Activated naive CD4-positive, alpha-beta T cell treated with anti-CD3 and anti-CD28 coated beads, Interleukin-2, amount 10 ng/mL, durations not matched to agents 7 days and 5 days (primary cell): ENCODE data around the gene PMF1.

Experiments used
- CTCF ChIA-PET: fragments of 350-600 bp; sonication (Branson Sonifier 250); formaldehyde crosslinking; loops from one replicate; lab custom pipeline; 2021; ENCODE audit warnings: antibody characterized with exemption; lab: Charles Lee
- DNase-seq: peaks from one replicate; pipeline ENCODE4 v3.0.0-alpha.2; 2020
- H3K27ac Mint-ChIP-seq: one replicate; pipeline ENCODE4 v1.8.0; 2021; ENCODE audit warnings: mild to moderate bottlenecking, moderate library complexity, mixed read lengths
- H3K27me3 Mint-ChIP-seq: one replicate; pipeline ENCODE4 v1.8.0; 2021; ENCODE audit warnings: mild to moderate bottlenecking, mixed read lengths
- H3K36me3 Mint-ChIP-seq: one replicate; pipeline ENCODE4 v1.8.0; 2021; ENCODE audit warnings: mixed read lengths
- H3K4me1 Mint-ChIP-seq: one replicate; pipeline ENCODE4 v1.8.0; 2021; ENCODE audit warnings: mixed read lengths
- H3K4me3 Mint-ChIP-seq: one replicate; pipeline ENCODE4 v1.8.0; 2021; ENCODE audit warnings: mild to moderate bottlenecking, moderate library complexity, mixed read lengths
- H3K9me3 Mint-ChIP-seq: one replicate; pipeline ENCODE4 v1.8.0; 2021; ENCODE audit warnings: mixed read lengths

The PMF1 gene

GRCh38 chr1:156247460-156248322, 34.9 kb downstream of the PMF1 start, which contains the start of gene PAQR6:
Gene PAQR6 (minus strand): TSS chr1:156248056. CDS start chr1:156246731, 1,325 bp downstream.
- no peak for DNase-seq
- CTCF ChIA-PET, result interaction anchor here (0.6 to 1.1 kb wide), 2 partner anchors 22 to 106 kb away, joined by 3 read pairs; no protein-coding TSS in a partner anchor
- Mint-ChIP-seq H3K4me3 (no peak within 1 kb of the TSS), H3K4me1 (peaks cover 38% of the 10 kb centered on the region), H3K9me3 (no peaks in the 10 kb centered on the region), H3K27ac (peak within 1 kb of the TSS; percentile 46), H3K27me3 (peaks cover 3% of the 10 kb centered on the region), H3K36me3 (peaks cover 21% of the 10 kb centered on the region)

DNA sequence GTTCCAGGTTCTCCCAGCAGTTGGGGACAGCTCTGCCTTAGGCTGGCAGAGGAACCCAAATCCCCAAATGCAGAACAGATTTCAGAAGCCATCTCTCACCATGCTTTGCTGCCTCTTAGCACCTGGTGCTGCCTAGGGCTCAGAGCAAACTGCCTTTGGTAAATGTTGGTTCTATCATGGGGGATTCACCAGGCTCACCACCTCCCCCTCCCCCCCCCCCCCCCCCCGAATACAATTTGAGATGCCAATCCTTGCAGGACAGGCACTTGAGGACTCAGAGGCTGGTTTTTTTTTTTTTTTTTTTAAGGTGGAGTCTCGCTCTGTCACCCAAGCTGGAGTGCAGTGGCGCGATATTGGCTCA, 35.5 kb downstream of the PMF1 start:
- CTCF ChIA-PET, result interaction anchor here (0.6 kb wide), 1 partner anchor 23 kb away, joined by 3 read pairs; no protein-coding TSS in a partner anchor
- peaks cover 3% of the 10 kb centered on the region for H3K27me3 Mint-ChIP-seq
- H3K9me3 Mint-ChIP-seq, result no peaks in the 10 kb centered on the region
- DNase-seq, result no peak
- no peak overlapping the region for H3K4me3 Mint-ChIP-seq
- no peak overlapping the region for H3K27ac Mint-ChIP-seq
- H3K4me1 Mint-ChIP-seq, result peaks cover 40% of the 10 kb centered on the region
- H3K36me3 Mint-ChIP-seq, result peaks cover 27% of the 10 kb centered on the region

DNA sequence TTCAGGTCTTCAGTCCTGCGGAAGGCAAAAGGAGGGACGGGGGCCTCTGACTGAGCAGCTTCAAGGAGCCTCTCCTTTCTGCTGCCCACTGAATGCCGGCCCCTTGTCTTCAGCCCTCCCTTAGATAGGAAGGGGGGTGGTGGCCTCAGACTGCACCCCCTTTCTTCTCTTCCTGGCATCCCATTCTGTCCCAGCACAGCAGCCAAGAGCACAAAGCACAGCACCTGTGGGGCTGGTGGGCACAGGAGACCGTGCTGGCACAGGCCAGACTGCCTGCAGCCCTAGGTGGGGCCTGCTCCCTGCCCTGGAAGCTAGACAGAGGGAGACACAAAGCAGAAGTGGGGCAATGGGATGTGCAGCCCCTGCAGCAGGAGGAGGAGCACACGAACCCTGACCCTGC, 36.8 kb downstream of the PMF1 start:
- H3K36me3 Mint-ChIP-seq, result peaks cover 34% of the 10 kb centered on the region
- CTCF ChIA-PET, result interaction anchor here (0.7 kb wide), 1 partner anchor 122 kb away, joined by 3 read pairs; no protein-coding TSS in a partner anchor
- DNase-seq, result no peak
- H3K4me3 Mint-ChIP-seq, result no peak overlapping the region
- peak overlapping the region; percentile 9 for H3K27ac Mint-ChIP-seq
- peaks cover 36% of the 10 kb centered on the region for H3K4me1 Mint-ChIP-seq
- peaks cover 3% of the 10 kb centered on the region for H3K27me3 Mint-ChIP-seq
- no peaks in the 10 kb centered on the region for H3K9me3 Mint-ChIP-seq

DNA sequence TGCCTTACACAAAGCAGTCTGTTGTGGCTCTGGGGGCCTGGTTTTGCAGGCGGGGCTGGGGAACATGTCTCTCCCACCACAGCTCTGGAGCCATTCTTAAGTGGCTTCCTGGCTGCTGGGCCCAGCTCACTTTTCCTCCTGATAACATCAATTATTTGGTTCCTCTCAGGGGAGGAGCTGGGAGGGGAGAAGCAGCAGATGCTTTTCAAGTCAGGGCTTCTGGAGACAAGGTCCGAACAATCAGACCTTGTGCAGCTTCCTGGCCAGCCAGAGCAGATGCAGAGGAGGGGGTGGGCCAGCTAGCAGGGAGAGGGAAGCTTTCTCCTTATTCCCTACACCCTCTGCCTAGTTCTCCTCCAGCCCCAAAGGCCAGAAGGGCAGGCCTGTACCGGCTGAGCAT, 38.7 kb downstream of the PMF1 start:
- DNase-seq, result no peak
- H3K27ac Mint-ChIP-seq, result peak overlapping the region; percentile 19
- H3K4me3 Mint-ChIP-seq, result no peak overlapping the region
- peaks cover 23% of the 10 kb centered on the region for H3K4me1 Mint-ChIP-seq
- H3K9me3 Mint-ChIP-seq, result no peaks in the 10 kb centered on the region
- CTCF ChIA-PET, result interaction anchor here (1.3 to 1.4 kb wide), 3 partner anchors 26 to 155 kb away, joined by 3 to 7 read pairs (median 4); no protein-coding TSS in a partner anchor
- no peaks in the 10 kb centered on the region for H3K27me3 Mint-ChIP-seq
- peaks cover 40% of the 10 kb centered on the region for H3K36me3 Mint-ChIP-seq

DNA sequence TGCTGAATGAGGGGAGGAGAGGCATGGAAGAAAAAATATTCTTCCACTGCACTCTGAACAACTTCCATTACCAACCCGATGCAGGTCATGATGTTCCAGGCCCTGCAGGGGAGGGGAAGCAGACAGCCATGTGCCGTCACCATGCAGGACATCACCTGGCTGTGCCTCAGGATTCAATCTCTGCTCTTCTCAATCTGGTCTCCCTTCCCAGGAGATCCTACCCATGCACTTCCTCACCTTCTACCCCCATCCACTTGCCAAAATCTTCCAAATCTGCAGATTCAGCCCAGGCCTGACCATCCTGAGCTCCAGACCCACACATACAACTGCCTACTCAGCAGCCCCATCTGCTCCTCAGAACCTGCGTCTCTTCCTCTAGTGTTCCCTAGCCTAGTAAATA, 40.8 kb downstream of the PMF1 start:
- Mint-ChIP-seq H3K9me3 (no peaks in the 10 kb centered on the region), H3K36me3 (peaks cover 58% of the 10 kb centered on the region)
- CTCF ChIA-PET, result interaction anchor here (1.0 kb wide), 1 partner anchor 111 kb away, joined by 3 read pairs; no protein-coding TSS in a partner anchor

GRCh38 chr1:156257711-156258110, 44.9 kb downstream of the PMF1 start:
- peaks cover 63% of the 10 kb centered on the region for H3K36me3 Mint-ChIP-seq
- CTCF ChIA-PET, result interaction anchor here (1.7 kb wide), 1 partner anchor 116 kb away, joined by 7 read pairs; no protein-coding TSS in a partner anchor

More for the DNA sequence above, 40.8 kb downstream of the PMF1 start:
- no peak overlapping the region for H3K27ac Mint-ChIP-seq
- peaks cover 36% of the 10 kb centered on the region for H3K4me1 Mint-ChIP-seq
- H3K4me3 Mint-ChIP-seq, result no peak overlapping the region
- no peaks in the 10 kb centered on the region for H3K27me3 Mint-ChIP-seq
- DNase-seq, result no peak

GRCh38 chr1:156258859-156259258, 46.1 kb downstream of the PMF1 start:
- no peak for DNase-seq
- Mint-ChIP-seq H3K27me3 (no peaks in the 10 kb centered on the region), H3K4me1 (peaks cover 15% of the 10 kb centered on the region), H3K9me3 (no peaks in the 10 kb centered on the region), H3K27ac (no peak overlapping the region), H3K4me3 (no peak overlapping the region), H3K36me3 (peaks cover 64% of the 10 kb centered on the region)
- CTCF ChIA-PET, result interaction anchor here (1.1 kb wide), 1 partner anchor 20 kb away, joined by 3 read pairs; no protein-coding TSS in a partner anchor

More at GRCh38 chr1:156257711-156258110, 44.9 kb downstream of the PMF1 start:
- Mint-ChIP-seq H3K27ac (peak overlapping the region; percentile 75), H3K4me1 (peaks cover 17% of the 10 kb centered on the region), H3K27me3 (no peaks in the 10 kb centered on the region), H3K4me3 (no peak overlapping the region), H3K9me3 (no peaks in the 10 kb centered on the region)
- no peak for DNase-seq

DNA sequence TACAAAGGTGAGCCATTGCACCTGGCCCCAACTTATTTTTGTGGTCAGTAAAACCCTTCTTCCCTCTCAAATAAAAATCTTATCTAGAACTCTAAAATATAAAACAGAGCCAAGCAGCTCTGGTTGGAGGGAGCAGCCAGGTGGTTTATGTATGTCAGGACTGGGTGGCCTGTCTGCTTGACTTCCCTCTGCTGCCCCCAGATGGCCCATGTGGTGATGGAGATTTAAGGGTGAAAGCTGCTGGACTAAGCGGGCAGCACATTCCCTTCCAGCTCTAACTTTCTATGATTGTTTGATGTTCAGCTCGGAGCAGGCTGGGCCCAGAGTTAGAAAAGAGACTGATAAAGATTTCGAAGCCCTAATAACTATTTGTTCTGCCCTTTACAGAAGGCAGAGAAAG, 47.0 kb downstream of the PMF1 start:
- Mint-ChIP-seq H3K36me3 (peaks cover 65% of the 10 kb centered on the region), H3K9me3 (no peaks in the 10 kb centered on the region), H3K4me3 (no peak overlapping the region), H3K27ac (no peak overlapping the region), H3K27me3 (no peaks in the 10 kb centered on the region), H3K4me1 (peaks cover 15% of the 10 kb centered on the region)
- DNase-seq, result no peak
- CTCF ChIA-PET, result interaction anchor here (0.7 to 1.6 kb wide), 6 partner anchors 35 to 131 kb away, joined by 3 to 5 read pairs (median 4); no protein-coding TSS in a partner anchor

GRCh38 chr1:156260896-156261295, 48.1 kb downstream of the PMF1 start:
- Mint-ChIP-seq H3K4me3 (no peak overlapping the region), H3K4me1 (peaks cover 15% of the 10 kb centered on the region), H3K36me3 (peaks cover 71% of the 10 kb centered on the region), H3K27ac (no peak overlapping the region), H3K27me3 (no peaks in the 10 kb centered on the region), H3K9me3 (no peaks in the 10 kb centered on the region)
- no peak for DNase-seq
- CTCF ChIA-PET, result interaction anchor here (1.3 to 1.6 kb wide), 3 partner anchors 36 to 115 kb away, joined by 4 read pairs; no protein-coding TSS in a partner anchor

DNA sequence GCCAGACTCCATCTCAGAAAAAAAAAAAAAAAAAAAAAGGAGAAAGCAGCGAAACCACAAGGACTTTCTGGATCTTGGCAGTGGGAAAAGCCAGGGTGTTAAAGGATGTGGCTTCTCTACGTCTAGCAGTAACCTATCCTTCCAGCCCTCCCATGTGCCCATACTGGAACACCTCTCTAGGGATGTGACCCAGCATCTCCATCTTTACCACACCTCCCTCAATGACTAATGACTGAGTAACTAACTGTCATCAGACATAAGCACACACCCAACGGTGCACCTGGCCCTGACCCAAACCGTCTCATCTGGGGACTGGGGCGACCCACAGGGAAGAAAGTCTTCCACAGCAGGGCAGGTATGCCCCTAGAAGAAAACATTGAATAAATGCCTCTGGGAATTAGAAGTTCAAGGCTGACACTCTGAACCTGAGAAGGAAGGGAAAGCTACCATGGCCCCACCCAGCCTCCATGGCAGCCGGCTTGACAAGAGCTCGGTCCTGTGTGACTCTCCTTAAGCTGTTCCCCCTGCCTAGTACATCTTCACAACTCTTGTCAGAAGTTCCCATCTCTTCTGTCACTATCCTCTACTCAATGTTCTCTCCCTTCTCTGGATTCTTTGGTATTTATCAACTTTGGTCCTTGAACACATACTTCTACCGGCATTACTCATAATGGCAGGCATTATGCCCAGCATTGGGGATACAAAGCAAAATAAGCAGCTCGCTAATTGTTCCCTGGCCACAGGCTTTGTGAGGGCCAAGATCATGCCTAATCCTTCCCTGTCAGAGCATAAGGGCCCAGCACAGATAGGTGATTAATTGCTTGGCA, 49.9 kb downstream of the PMF1 start:
- H3K9me3 Mint-ChIP-seq, result no peaks in the 10 kb centered on the region
- CTCF ChIA-PET, result interaction anchor here (1.2 kb wide), 1 partner anchor 122 kb away, joined by 3 read pairs; no protein-coding TSS in a partner anchor
- H3K36me3 Mint-ChIP-seq, result peaks cover 74% of the 10 kb centered on the region
- no peak overlapping the region for H3K4me3 Mint-ChIP-seq
- H3K27ac Mint-ChIP-seq, result peak overlapping the region; percentile 35
- no peaks in the 10 kb centered on the region for H3K27me3 Mint-ChIP-seq
- DNase-seq, result no peak
- H3K4me1 Mint-ChIP-seq, result peaks cover 6% of the 10 kb centered on the region

DNA sequence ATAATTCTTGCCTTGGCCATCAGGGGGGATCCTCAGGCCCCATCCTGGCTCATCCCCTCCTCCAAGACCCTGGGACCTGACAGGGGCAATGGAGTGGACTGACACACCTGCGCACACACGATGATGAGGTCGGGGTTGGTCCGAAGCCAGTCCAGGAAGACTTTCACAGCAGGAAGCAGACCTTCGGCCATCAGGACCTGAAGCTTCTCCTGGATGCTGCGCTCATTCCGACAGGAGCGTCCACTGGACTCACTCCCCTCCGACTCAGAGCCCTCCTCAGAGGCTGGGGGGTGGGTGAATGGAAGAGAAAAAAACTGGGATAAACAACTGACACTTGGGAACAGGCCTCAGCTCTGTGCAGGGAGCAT, 50.5 kb downstream of the PMF1 start:
- DNase-seq, result no peak
- peaks cover under 1% of the 10 kb centered on the region for H3K4me1 Mint-ChIP-seq
- no peak overlapping the region for H3K27ac Mint-ChIP-seq
- no peaks in the 10 kb centered on the region for H3K9me3 Mint-ChIP-seq
- no peaks in the 10 kb centered on the region for H3K27me3 Mint-ChIP-seq
- CTCF ChIA-PET, result no interaction called here
- H3K36me3 Mint-ChIP-seq, result peaks cover 74% of the 10 kb centered on the region
- no peak overlapping the region for H3K4me3 Mint-ChIP-seq

DNA sequence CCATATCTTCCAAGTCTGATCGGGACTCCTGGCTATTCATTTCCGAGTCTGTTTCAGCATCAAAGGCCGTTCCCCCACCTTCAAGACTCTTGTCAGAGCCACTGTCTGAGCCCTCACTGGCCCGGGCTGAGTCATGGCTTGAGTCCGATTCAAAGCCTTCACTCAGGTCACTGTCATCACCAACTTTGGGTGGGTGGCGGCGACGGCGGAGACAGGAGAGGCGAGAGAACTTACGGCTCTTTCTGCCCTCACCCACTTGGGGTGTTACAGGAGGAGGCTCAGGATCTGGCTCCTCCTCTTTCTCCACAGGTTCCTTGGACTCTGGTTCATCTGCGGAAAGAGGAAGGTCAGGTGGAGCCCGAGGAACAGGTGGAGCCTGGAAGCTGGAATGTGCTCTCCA, 53.2 kb downstream of the PMF1 start:
- H3K36me3 Mint-ChIP-seq, result peaks cover 64% of the 10 kb centered on the region
- no peaks in the 10 kb centered on the region for H3K9me3 Mint-ChIP-seq
- no peaks in the 10 kb centered on the region for H3K27me3 Mint-ChIP-seq
- H3K27ac Mint-ChIP-seq, result no peak overlapping the region
- CTCF ChIA-PET, result no interaction called here
- DNase-seq, result no peak
- no peaks in the 10 kb centered on the region for H3K4me1 Mint-ChIP-seq
- no peak overlapping the region for H3K4me3 Mint-ChIP-seq

- no peak for DNase-seq
- no peak overlapping the region for H3K27ac Mint-ChIP-seq
- H3K27me3 Mint-ChIP-seq, result no peaks in the 10 kb centered on the region
- H3K4me1 Mint-ChIP-seq, result no peaks in the 10 kb centered on the region
- no peaks in the 10 kb centered on the region for H3K9me3 Mint-ChIP-seq
- no peak overlapping the region for H3K4me3 Mint-ChIP-seq
- CTCF ChIA-PET, result no interaction called here
- H3K36me3 Mint-ChIP-seq, result peaks cover 63% of the 10 kb centered on the region
Observed at GRCh38 chr1:156268336-156268735, 55.5 kb downstream of the PMF1 start.

DNA sequence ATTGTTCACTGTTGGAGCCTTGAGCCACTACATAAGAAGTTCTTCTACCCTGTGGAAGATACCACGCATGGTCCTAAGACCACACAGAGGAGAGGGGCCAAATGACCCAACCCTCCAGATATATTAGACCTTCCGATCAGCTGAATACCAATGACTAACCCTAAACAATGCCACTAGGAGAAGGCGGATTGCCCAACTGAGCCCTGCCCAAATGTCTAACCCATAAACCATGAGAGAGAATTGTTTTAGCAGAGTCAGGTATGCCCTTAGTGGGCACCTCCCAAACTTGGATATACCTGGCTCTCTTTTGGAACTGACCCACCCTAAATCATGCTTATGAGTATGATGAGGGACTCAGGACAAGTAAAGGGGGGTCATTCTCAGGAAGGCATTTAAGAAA, 57.5 kb downstream of the PMF1 start:
- no peaks in the 10 kb centered on the region for H3K4me1 Mint-ChIP-seq
- H3K36me3 Mint-ChIP-seq, result peaks cover 63% of the 10 kb centered on the region
- DNase-seq, result no peak
- H3K4me3 Mint-ChIP-seq, result no peak overlapping the region
- no peaks in the 10 kb centered on the region for H3K9me3 Mint-ChIP-seq
- CTCF ChIA-PET, result no interaction called here
- no peak overlapping the region for H3K27ac Mint-ChIP-seq
- H3K27me3 Mint-ChIP-seq, result no peaks in the 10 kb centered on the region
